Endothelial cell of umbilical vein (primary cell): ENCODE results near the gene TTLL7. TPM values are rescaled to one million over a fixed set of nuclear protein-coding genes. Genes with fewer than 3 reads are reported as not detected.

Experiments
- BruUV-seq: library from RNA; stranded (reverse); fragments of 400-500 nt; replicated peaks from 2 replicates; lab custom pipeline; 2021; lab: Mats Ljungman, UMichigan
- CTCF ChIA-PET: fragments of 300-600, 350-600 bp; sonication (Branson Sonifier 250); formaldehyde crosslinking; loops from one replicate; lab custom pipeline; 2021; ENCODE audit warnings: antibody characterized with exemption, inconsistent platforms; lab: Charles Lee
- POLR2A ChIA-PET: fragments of 300-600, 350-600 bp; sonication (Branson Sonifier 250); formaldehyde crosslinking; loops from one replicate; lab custom pipeline; 2021; ENCODE audit warnings: antibody characterized with exemption, inconsistent platforms; lab: Charles Lee
- DNase-seq: peaks from one replicate; pipeline ENCODE4 v3.0.0-alpha.2; 2011; ENCODE audit warnings: low read depth, low spot score
- FAIRE-seq: peaks from 2 replicates; lab custom pipeline; 2011; peaks lifted over from hg19 to GRCh38; lab: Jason Lieb, UNC
- H2AFZ ChIP-seq: 2 replicates; pipeline ENCODE4 v1.6.0; 2012; ENCODE audit warnings: low read depth, low read length, control low read depth, inconsistent platforms
- H3K27ac ChIP-seq: 2 replicates; pipeline ENCODE4 v1.5.1; 2011; ENCODE audit warnings: low read depth, mild to moderate bottlenecking, control low read depth, low read length, moderate library complexity; ENCODE audit not compliant: insufficient read depth
- H3K27me3 ChIP-seq, 2 experiments: 2 replicates each; pipeline versions ENCODE4 v1.6.0 to v1.6.1; 2011; ENCODE audit warnings: low read length in 2 of 2, mixed read lengths in 1 of 2; ENCODE audit not compliant: control insufficient read depth in 2 of 2, insufficient read depth in 2 of 2
- H3K36me3 ChIP-seq, 2 experiments: 2 replicates in 1 of 2; 3 replicates in 1 of 2; pipeline ENCODE4 v1.5.1; 2011; ENCODE audit warnings: low read length in 2 of 2, mild to moderate bottlenecking in 1 of 2, moderate library complexity in 1 of 2; ENCODE audit not compliant: control insufficient read depth in 2 of 2, insufficient read depth in 2 of 2; ENCODE audit errors: extremely low read depth in 1 of 2
- H3K4me1 ChIP-seq: 3 replicates; pipeline ENCODE4 v1.5.1; 2011; ENCODE audit warnings: mild to moderate bottlenecking, low read length; ENCODE audit not compliant: control insufficient read depth, insufficient read depth; ENCODE audit errors: extremely low read depth
- H3K4me2 ChIP-seq: 2 replicates; pipeline ENCODE4 v1.6.1; 2011; ENCODE audit warnings: low read length, control low read depth, mixed read lengths; ENCODE audit not compliant: insufficient read depth
- H3K4me3 ChIP-seq, 3 experiments: fragments of 200-600 bp in 1 of 3; sonication (generic), shearing (Covaris generic) in 1 of 3; replicated peaks in 1 of 3; 2 replicates each; pipeline ENCODE4 v1.5.1; 2011 to 2016; ENCODE audit warnings: control low read depth in 3 of 3, low read length in 3 of 3, mild to moderate bottlenecking in 2 of 3, inconsistent platforms in 1 of 3, low read depth in 1 of 3, moderate library complexity in 1 of 3; ENCODE audit not compliant: insufficient read depth in 1 of 3
- H3K79me2 ChIP-seq: 2 replicates; pipeline ENCODE4 v1.6.0; 2012; ENCODE audit warnings: low read length, inconsistent platforms; ENCODE audit not compliant: control insufficient read depth, insufficient read depth
- H3K9ac ChIP-seq: replicated peaks from 2 replicates; pipeline ENCODE3; 2011; ENCODE audit warnings: low read length, control low read depth; ENCODE audit not compliant: insufficient read depth; ENCODE audit errors: extremely low read depth
- H3K9me1 ChIP-seq: replicated peaks from 3 replicates; pipeline ENCODE4 v1.6.0; 2011; ENCODE audit warnings: mild to moderate bottlenecking, low read length; ENCODE audit not compliant: control insufficient read depth, insufficient read depth; ENCODE audit errors: extremely low read depth
- H3K9me3 ChIP-seq: replicated peaks from 2 replicates; pipeline ENCODE4 v1.5.1; 2012; ENCODE audit warnings: low read length, inconsistent platforms; ENCODE audit not compliant: control insufficient read depth, insufficient read depth
- H4K20me1 ChIP-seq: replicated peaks from 2 replicates; pipeline ENCODE3; 2011; ENCODE audit warnings: mild to moderate bottlenecking, low read length; ENCODE audit not compliant: control insufficient read depth, insufficient read depth; ENCODE audit errors: extremely low read depth
- CTCF ChIP-seq, 2 donors: IDR thresholded peaks; 1 replicate in 1 of 2; 2 replicates in 1 of 2; pipeline ENCODE4 v1.5.1; 2011; ENCODE audit warnings: low read length in 2 of 2, mild to moderate bottlenecking in 2 of 2, moderate library complexity in 2 of 2, control low read depth in 1 of 2, inconsistent platforms in 1 of 2, low read depth in 1 of 2; ENCODE audit not compliant: insufficient read depth in 1 of 2; ENCODE audit errors: extremely low read depth in 1 of 2
- EZH2 ChIP-seq: IDR thresholded peaks from 2 replicates; pipeline ENCODE4 v1.6.1; 2012; ENCODE audit warnings: borderline replicate concordance, low read depth, mild to moderate bottlenecking, moderate library complexity, low read length, inconsistent platforms; ENCODE audit not compliant: severe bottlenecking
- FOS ChIP-seq: IDR thresholded peaks from 2 replicates; pipeline ENCODE4 v1.6.1; 2011; ENCODE audit warnings: mild to moderate bottlenecking, low read length, moderate library complexity, borderline replicate concordance; ENCODE audit not compliant: insufficient read depth
- GATA2 ChIP-seq: IDR thresholded peaks from 2 replicates; pipeline ENCODE4 v1.7.0; 2011; ENCODE audit warnings: low read depth, mild to moderate bottlenecking, moderate library complexity, mixed read lengths, low read length; ENCODE audit not compliant: insufficient read length, insufficient read depth
- JUN ChIP-seq: IDR thresholded peaks from 2 replicates; pipeline ENCODE4 v1.6.1; 2011; ENCODE audit warnings: borderline replicate concordance, low read depth; ENCODE audit not compliant: insufficient read length, insufficient read depth
- MAX ChIP-seq: IDR thresholded peaks from 2 replicates; pipeline ENCODE4 v1.6.1; 2011; ENCODE audit not compliant: insufficient read depth, insufficient read length
- MYC ChIP-seq: IDR thresholded peaks from one replicate; pipeline ENCODE4 v1.6.1; 2011; ENCODE audit warnings: mild to moderate bottlenecking, low read depth, low read length
- POLR2A ChIP-seq: IDR thresholded peaks from 2 replicates; pipeline ENCODE4 v1.6.1; 2012; ENCODE audit warnings: low read depth, mild to moderate bottlenecking, control low read depth, low read length
- POLR2AphosphoS5 ChIP-seq: IDR thresholded peaks from 2 replicates; pipeline ENCODE4 v1.6.1; 2012; ENCODE audit warnings: low read depth, mild to moderate bottlenecking, control low read depth, low read length, moderate library complexity; ENCODE audit not compliant: insufficient read depth
- dilution Hi-C: fragments of 300-500 bp; cut with MboI; formaldehyde crosslinking; loops from one replicate; pipeline ENCODE4 v1.15.0; 2019; ENCODE audit warnings: low sequenced_read_pairs; ENCODE audit not compliant: extremely low pct_ligation_motif_present
- intact Hi-C: fragments of 100-400 bp; cut with micrococcal nuclease; formaldehyde crosslinking; loops from one replicate; pipeline ENCODE4 v1.10.0; 2022
- polyA plus RNA-seq, 4 experiments: library from polyadenylated mRNA; depleted of rRNA in 3 of 4; stranded (reverse) in 3 of 4; unstranded in 1 of 4; fragments of >200 nt; gene quantifications; 2 replicates each; pipeline versions ENCODE4 v1.2.1 to v1.2.3, GENCODE V29; 2011 to 2012; ENCODE audit warnings: missing spikeins in 1 of 4
- total RNA-seq: library from RNA; stranded (reverse); gene quantifications from 2 replicates; pipeline ENCODE4 v1.2.3, GENCODE V29; 2021

The TTLL7 gene
- total and polyA plus RNA-seq, 2 donors (not counting 3 experiments of a cell fraction or from before 2014, with no cell fraction given) = 2.1 to 11.7 TPM

- Histone ChIP-seq H3K27me3 (no peaks in the 10 kb centered on the region), H3K79me2 (no peaks in the 10 kb centered on the region), H3K4me2 (no peak overlapping the region), H4K20me1 (no peaks in the 10 kb centered on the region), H3K36me3 (no peaks in the 10 kb centered on the region), H3K4me3 (no peak overlapping the region), H2AFZ (no peak overlapping the region), H3K9me1 (no peaks in the 10 kb centered on the region), H3K9ac (no peak overlapping the region), H3K9me3 (no peaks in the 10 kb centered on the region), H3K27ac (no peak overlapping the region), H3K4me1 (no peaks in the 10 kb centered on the region)
- DNase-seq (no peak), FAIRE-seq (no peak)
- CTCF ChIA-PET = interaction anchor here (1.0 to 8.4 kb wide), 5 partner anchors 8 to 845 kb away, joined by 3 to 231 read pairs (median 4); no protein-coding TSS in a partner anchor
- no TSS peak for BruUV-seq
- intact Hi-C loops (no loop called here), dilution Hi-C loops (no loop called here)
- TF ChIP-seq EZH2 (no peak), GATA2 (no peak), POLR2AphosphoS5 (no peak), CTCF (IDR thresholded peaks at IDR 0.05; ENCODE audit: extremely low read depth in 1 of 2, insufficient read depth in 1 of 2, low read depth in 1 of 2, low read length in 2 of 2) (no peak), JUN (no peak), MYC (no peak), FOS (no peak), POLR2A (no peak), MAX (no peak)
- POLR2A ChIA-PET = no interaction called here
Observed at GRCh38 chr1:83927061-83927460, 71.9 kb downstream of the TTLL7 start.
